ENCODE data around the gene BCL7C. TPM values are rescaled to one million over a fixed set of nuclear protein-coding genes. Genes with fewer than 3 reads are reported as not detected.
A peak's percentile ranks its signal among the peaks of the same experiment; 100 is the strongest.

Gene BCL7C
- total RNA-seq, 1 experiment from 2014 or later: 33.9 TPM

DNA sequence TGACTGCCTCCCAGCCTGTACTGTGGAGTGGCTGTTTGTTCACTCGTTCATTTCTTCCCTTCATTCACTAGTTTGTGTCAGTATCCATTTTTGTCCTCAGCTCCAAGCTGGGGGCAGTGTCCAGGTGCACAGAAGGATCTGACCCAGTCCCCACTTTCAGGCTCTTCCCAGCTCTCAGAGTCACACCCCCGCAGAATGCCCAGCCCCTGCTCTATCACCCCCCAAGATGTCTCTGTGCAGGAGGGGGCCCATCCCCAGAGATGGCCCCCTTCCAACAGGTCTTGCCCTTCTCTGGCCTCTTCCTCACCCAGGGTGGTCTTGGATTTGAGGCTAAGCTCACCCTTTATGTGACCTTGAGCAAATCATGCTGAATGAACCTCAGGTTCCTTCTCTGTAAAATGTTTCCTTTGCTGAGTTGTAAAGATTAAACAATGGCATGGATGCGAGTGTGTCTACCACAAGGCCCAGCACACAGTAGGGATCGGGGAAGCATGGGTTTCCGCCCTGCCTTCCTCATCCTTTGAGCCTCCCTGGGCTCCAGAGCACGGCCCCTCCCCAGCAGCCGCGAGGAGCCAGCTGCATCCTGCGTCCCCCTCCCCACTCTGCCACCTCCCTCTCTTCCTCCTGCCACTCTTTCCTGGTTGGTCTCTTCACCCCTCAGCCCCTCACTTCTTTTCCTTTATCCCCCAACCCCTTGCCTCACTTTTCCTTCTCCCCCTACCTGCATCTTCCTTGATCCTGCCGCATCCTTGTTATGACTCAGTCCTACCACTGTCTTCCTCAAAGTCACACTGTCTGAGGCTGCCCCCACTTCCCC is 32.3 kb upstream of the BCL7C start:
- H3K27ac Mint-ChIP-seq (ENCODE audit: low read depth, unreplicated experiment): no peak overlapping the region
- H3K27me3 Mint-ChIP-seq (ENCODE audit: insufficient read depth, unreplicated experiment): no peaks in the 10 kb centered on the region
- DNase-seq (ENCODE audit: unreplicated experiment): no peak
- POLR2A ChIA-PET: interaction anchor here (0.7 to 0.9 kb wide), 2 partner anchors 14 to 500 kb away, joined by 3 to 4 read pairs; no protein-coding TSS in a partner anchor
- H3K4me3 Mint-ChIP-seq (ENCODE audit: unreplicated experiment): peak overlapping the region; percentile 48
- H3K4me1 Mint-ChIP-seq (ENCODE audit: insufficient read depth, unreplicated experiment): peaks cover 14% of the 10 kb centered on the region
- peaks cover 34% of the 10 kb centered on the region for H3K36me3 Mint-ChIP-seq (ENCODE audit: insufficient read depth, unreplicated experiment)
- intact Hi-C loops (cut with micrococcal nuclease): no loop called here
- BruUV-seq (replicated peaks): no TSS peak
- CTCF ChIA-PET: interaction anchor here (0.6 to 4.5 kb wide), 6 partner anchors 8 to 109 kb away, joined by 3 to 29 read pairs (median 4); no protein-coding TSS in a partner anchor
- no peak for TF ChIP-seq CTCF (IDR thresholded peaks at IDR 0.05; ENCODE audit: unreplicated experiment)
- no peaks in the 10 kb centered on the region for H3K9me3 Mint-ChIP-seq (ENCODE audit: unreplicated experiment)

DNA sequence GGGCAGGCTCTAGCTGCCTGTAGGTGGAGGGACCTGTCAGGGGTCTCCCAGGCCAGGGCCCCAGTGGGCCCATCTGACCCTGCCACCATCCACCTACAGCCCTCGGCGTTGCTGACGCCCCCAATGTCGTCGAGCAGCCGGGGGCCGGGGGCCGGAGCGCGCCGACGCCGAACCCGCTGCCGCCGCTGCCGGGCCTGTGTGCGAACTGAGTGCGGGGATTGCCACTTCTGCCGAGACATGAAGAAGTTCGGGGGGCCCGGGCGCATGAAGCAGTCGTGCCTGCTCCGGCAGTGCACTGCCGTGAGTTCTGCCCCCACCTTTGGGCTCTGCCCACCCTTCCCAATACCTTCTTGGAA is 31.7 kb upstream of the BCL7C start:
- ChIA-PET CTCF (interaction anchor here (0.5 to 4.5 kb wide), 5 partner anchors 9 to 198 kb away, joined by 3 to 29 read pairs (median 4); no protein-coding TSS in a partner anchor), POLR2A (interaction anchor here (0.6 to 1.6 kb wide), 3 partner anchors 16 to 500 kb away, joined by 3 to 4 read pairs (median 3); no protein-coding TSS in a partner anchor)
- no peak for TF ChIP-seq CTCF (IDR thresholded peaks at IDR 0.05; ENCODE audit: unreplicated experiment)
- no peaks in the 10 kb centered on the region for H3K27me3 Mint-ChIP-seq (ENCODE audit: insufficient read depth, unreplicated experiment)
- H3K4me1 Mint-ChIP-seq (ENCODE audit: insufficient read depth, unreplicated experiment): peaks cover 14% of the 10 kb centered on the region
- peak overlapping the region; percentile 73 for H3K27ac Mint-ChIP-seq (ENCODE audit: low read depth, unreplicated experiment)
- no TSS peak for BruUV-seq (replicated peaks)
- DNase-seq (ENCODE audit: unreplicated experiment): no peak
- peaks cover 28% of the 10 kb centered on the region for H3K36me3 Mint-ChIP-seq (ENCODE audit: insufficient read depth, unreplicated experiment)
- intact Hi-C loops (cut with micrococcal nuclease): no loop called here
- H3K9me3 Mint-ChIP-seq (ENCODE audit: unreplicated experiment): no peaks in the 10 kb centered on the region
- H3K4me3 Mint-ChIP-seq (ENCODE audit: unreplicated experiment): peak overlapping the region; percentile 48

DNA sequence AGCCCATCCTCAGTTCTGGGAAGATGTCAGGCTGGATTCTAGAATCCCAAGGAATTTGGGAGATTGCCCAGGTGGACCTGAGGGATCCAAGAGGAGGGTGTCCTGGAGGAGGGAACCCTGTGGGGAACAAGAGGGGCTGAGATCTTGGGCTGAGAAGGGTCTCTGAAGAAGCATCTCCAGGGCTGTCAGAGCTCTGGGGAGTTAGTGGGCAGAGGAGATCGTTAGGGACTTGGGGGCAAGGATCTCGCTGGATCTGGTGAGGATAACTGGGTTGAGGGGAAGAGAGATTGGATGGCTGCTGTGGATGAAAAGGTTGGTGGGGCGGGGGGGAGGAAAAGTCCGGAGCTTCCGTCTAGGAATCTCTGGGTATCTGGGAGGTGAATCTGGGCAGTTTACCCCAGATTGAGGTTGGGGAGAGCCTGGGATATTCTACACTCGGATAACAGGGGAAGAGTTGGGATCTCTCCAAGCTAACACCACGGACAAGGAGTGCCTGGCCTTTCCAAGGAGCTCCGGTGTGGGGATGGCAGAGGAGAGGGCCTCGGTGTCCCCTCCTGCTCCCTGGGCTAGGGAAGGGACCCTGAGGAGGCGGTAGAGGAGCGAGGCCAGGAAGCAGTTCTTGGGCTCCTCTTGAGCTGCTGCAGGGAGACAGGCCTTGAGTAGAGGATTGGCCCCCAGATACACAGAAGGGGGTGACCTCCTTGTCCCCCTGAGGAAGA is 31.2 kb upstream of the BCL7C start:
- no peak for DNase-seq (ENCODE audit: unreplicated experiment)
- intact Hi-C loops (cut with micrococcal nuclease): no loop called here
- Mint-ChIP-seq H3K36me3 (ENCODE audit: insufficient read depth, unreplicated experiment) (peaks cover 28% of the 10 kb centered on the region), H3K4me1 (ENCODE audit: insufficient read depth, unreplicated experiment) (peaks cover 14% of the 10 kb centered on the region), H3K9me3 (ENCODE audit: unreplicated experiment) (no peaks in the 10 kb centered on the region), H3K27ac (ENCODE audit: low read depth, unreplicated experiment) (peak overlapping the region; percentile 73), H3K4me3 (ENCODE audit: unreplicated experiment) (peak overlapping the region; percentile 98), H3K27me3 (ENCODE audit: insufficient read depth, unreplicated experiment) (no peaks in the 10 kb centered on the region)
- ChIA-PET CTCF (interaction anchor here (0.5 to 4.5 kb wide), 10 partner anchors 9 to 1945 kb away, joined by 3 to 29 read pairs (median 4); no protein-coding TSS in a partner anchor), POLR2A (interaction anchor here (0.6 to 1.6 kb wide), 5 partner anchors 11 to 80 kb away, joined by 3 to 5 read pairs (median 3); no protein-coding TSS in a partner anchor)
- BruUV-seq (replicated peaks): no TSS peak
- no peak for TF ChIP-seq CTCF (IDR thresholded peaks at IDR 0.05; ENCODE audit: unreplicated experiment)

Measured in MCF 10A (cell line).